Kidney (tissue), 14 donors: ENCODE measurements around the gene LY86. TPM values are rescaled to one million over a fixed set of nuclear protein-coding genes. Genes with fewer than 3 reads are reported as not detected.

Experiments
- DNase-seq, 5 donors: peaks; one replicate each; pipeline ENCODE4 v3.0.0-alpha.2; 2013 to 2020
- FAIRE-seq: peaks from 2 replicates; lab custom pipeline; 2012; peaks lifted over from hg19 to GRCh38; lab: Jason Lieb, UNC
- H3K27ac ChIP-seq, 2 donors: one replicate each; pipeline ENCODE4 v1.7.0; 2013; ENCODE audit warnings: low read depth in 2 of 2, low read length in 2 of 2, inconsistent platforms in 1 of 2
- H3K27me3 ChIP-seq: one replicate; pipeline ENCODE4 v1.7.1; 2013; ENCODE audit warnings: low read length, inconsistent platforms; ENCODE audit not compliant: control insufficient read depth, insufficient read depth
- H3K36me3 ChIP-seq, 3 donors: one replicate each; pipeline versions ENCODE4 v1.7.0 to v1.7.1; 2013; ENCODE audit warnings: low read length in 3 of 3, control low read depth in 1 of 3, inconsistent platforms in 1 of 3; ENCODE audit not compliant: insufficient read depth in 3 of 3, control insufficient read depth in 2 of 3
- H3K4me1 ChIP-seq, 3 donors: one replicate each; pipeline versions ENCODE4 v1.7.0 to v1.7.1; 2013; ENCODE audit warnings: low read length in 3 of 3, inconsistent platforms in 1 of 3, low read depth in 1 of 3; ENCODE audit not compliant: control insufficient read depth in 2 of 3, insufficient read depth in 2 of 3
- H3K4me3 ChIP-seq, 3 donors: one replicate each; pipeline versions ENCODE4 v1.7.0 to v1.8.1; 2013; ENCODE audit warnings: low read length in 3 of 3, control low read depth in 1 of 3, inconsistent platforms in 1 of 3
- H3K9ac ChIP-seq, 3 donors: one replicate each; pipeline versions ENCODE4 v1.7.0 to v1.7.1; 2013; ENCODE audit warnings: low read length in 3 of 3, control low read depth in 1 of 3, inconsistent platforms in 1 of 3
- H3K9me3 ChIP-seq, 3 donors: one replicate each; pipeline versions ENCODE4 v1.7.0 to v1.7.1; 2013; ENCODE audit warnings: low read length in 3 of 3, control low read depth in 1 of 3, inconsistent platforms in 1 of 3; ENCODE audit not compliant: control insufficient read depth in 2 of 3, insufficient read depth in 1 of 3
- CTCF ChIP-seq: IDR thresholded peaks from 3 replicates; pipeline ENCODE4 v1.5.1; 2012; ENCODE audit warnings: mild to moderate bottlenecking, moderate library complexity, borderline replicate concordance; ENCODE audit not compliant: insufficient read depth; ENCODE audit errors: extremely low read depth
- intact Hi-C: fragments of 100-400 bp; cut with DNase I; formaldehyde crosslinking; loops from one replicate; pipeline ENCODE4 v1.11.1; 2022
- polyA plus RNA-seq: library from polyadenylated mRNA; stranded (reverse); fragments of 350-450 nt; fragmentation: Illumina TruSeq; extraction: RNeasy Lipid Tissue Mini Kit (QIAGEN cat#74804); gene quantifications from one replicate; pipeline ENCODE4 v1.2.3, GENCODE V29; 2014; ENCODE audit warnings: low read depth, low replicate concordance; ENCODE audit not compliant: insufficient read depth
- total RNA-seq: library from RNA; stranded (reverse); fragmentation: NEBNext Ultra II Directional; extraction: Animal tissue kit (Norgen Biotek cat#: 25700); gene quantifications from one replicate; pipeline ENCODE4 v1.2.1, GENCODE V29; 2021
- donor health status: control.
- donor health status: control.
- donor health status: control.
- donor health status: control.
- donor health status: control.
- donor health status: DM: yes; HTN: yes; CAD: no.
- donor health status: Normal renal cell carcinoma (clear cell type).

The LY86 gene
- total and polyA plus RNA-seq, 2 donors from 2014 or later: 4.8 to 6.1 TPM

- no peak overlapping the region for H3K9ac ChIP-seq
- no peaks in the 10 kb centered on the region for H3K4me1 ChIP-seq
- H3K36me3 ChIP-seq: no peaks in the 10 kb centered on the region
- no peak for TF ChIP-seq CTCF
- intact Hi-C loops: no loop called here
- no peak overlapping the region for H3K27ac ChIP-seq
- DNase-seq (peak in 1 of 5 donors; percentile 33), FAIRE-seq (no peak)
- no peak overlapping the region for H3K4me3 ChIP-seq
- no peaks in the 10 kb centered on the region for H3K9me3 ChIP-seq
- no peaks in the 10 kb centered on the region for H3K27me3 ChIP-seq
Observed at GRCh38 chr6:6600875-6601274, 12.4 kb downstream of the LY86 start.

DNA sequence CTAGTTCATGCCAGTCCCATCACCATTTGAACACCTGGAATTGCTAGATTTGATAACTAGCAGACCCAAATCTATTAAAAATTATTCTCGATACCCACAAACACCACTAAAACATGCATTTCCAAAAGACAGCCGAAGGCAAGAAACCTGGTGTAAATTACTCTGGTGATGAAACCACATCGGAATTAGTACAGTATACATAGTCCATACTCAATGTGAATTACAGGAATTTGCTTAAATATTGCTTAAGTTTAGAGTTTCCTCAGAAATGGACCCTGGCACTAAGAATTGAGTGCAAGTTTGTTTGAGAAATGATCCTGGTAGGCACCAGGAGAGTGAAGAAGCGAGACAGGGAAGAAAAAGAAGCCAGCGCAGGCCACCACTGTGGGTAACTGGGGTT lies 13.7 kb downstream of the LY86 start:
- Histone ChIP-seq H3K36me3 (no peaks in the 10 kb centered on the region), H3K27me3 (no peaks in the 10 kb centered on the region), H3K9me3 (no peaks in the 10 kb centered on the region), H3K4me1 (no peaks in the 10 kb centered on the region), H3K4me3 (no peak overlapping the region), H3K27ac (no peak overlapping the region), H3K9ac (no peak overlapping the region)
- no peak for TF ChIP-seq CTCF
- intact Hi-C loops: no loop called here
- FAIRE-seq (no peak), DNase-seq (no peak)

GRCh38 chr6:6603317-6603716 lies 14.8 kb downstream of the LY86 start:
- no peak for TF ChIP-seq CTCF
- H3K9me3 ChIP-seq: no peaks in the 10 kb centered on the region
- H3K4me1 ChIP-seq: no peaks in the 10 kb centered on the region
- no peak overlapping the region for H3K4me3 ChIP-seq
- DNase-seq: no peak
- no peak overlapping the region for H3K27ac ChIP-seq
- H3K36me3 ChIP-seq: no peaks in the 10 kb centered on the region
- intact Hi-C loops: no loop called here
- H3K27me3 ChIP-seq: no peaks in the 10 kb centered on the region
- FAIRE-seq: no peak
- H3K9ac ChIP-seq: no peak overlapping the region

DNA sequence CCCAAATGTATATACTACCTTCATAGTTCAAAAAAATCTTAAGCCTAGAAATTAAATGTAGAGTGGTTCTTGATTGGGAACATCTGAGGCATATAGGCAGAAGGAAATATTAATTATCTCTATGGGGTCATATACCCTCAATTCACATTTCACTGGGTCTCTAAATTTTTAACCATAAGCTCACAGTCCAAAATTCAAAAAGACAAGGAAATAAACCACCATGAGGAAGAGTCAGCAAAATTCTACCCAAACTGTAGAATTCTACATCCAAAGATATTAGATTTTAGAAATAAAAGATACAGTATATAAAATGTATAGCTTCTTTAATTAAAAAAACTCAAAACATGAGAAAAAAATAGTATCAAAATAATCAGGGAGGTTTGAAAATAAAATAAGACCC lies 15.5 kb downstream of the LY86 start:
- DNase-seq (no peak), FAIRE-seq (no peak)
- Histone ChIP-seq H3K27me3 (no peaks in the 10 kb centered on the region), H3K9me3 (no peaks in the 10 kb centered on the region), H3K36me3 (no peaks in the 10 kb centered on the region), H3K4me1 (no peaks in the 10 kb centered on the region), H3K9ac (no peak overlapping the region), H3K27ac (no peak overlapping the region), H3K4me3 (no peak overlapping the region)
- TF ChIP-seq CTCF: no peak
- intact Hi-C loops: no loop called here
